Epithelial cell of umbilical artery (primary cell): ENCODE measurements around the gene HID1. TPM values are rescaled to one million over a fixed set of nuclear protein-coding genes. Genes with fewer than 3 reads are reported as not detected.

Source experiments
- total RNA-seq: library from RNA; depleted of rRNA; stranded (reverse); fragments of >200 nt; gene quantifications from 2 replicates; pipeline ENCODE4 v1.2.3, GENCODE V29; 2014

The HID1 gene
- 12.3 and 21.7 TPM in 2 replicates for total RNA-seq

GRCh38 chr17:74972107-74972972 lies at the start of gene HID1:
TSS of gene HID1 (minus strand) at chr17:74972759. CDS start at chr17:74972656, 103 bp downstream.

GRCh38 chr17:75012346-75013091 lies 40.0 kb upstream of the HID1 start, which contains the start of gene MRPL58:
TSS of gene MRPL58 (plus strand) at chr17:75012670. CDS start at chr17:75012687, 17 bp downstream.

DNA sequence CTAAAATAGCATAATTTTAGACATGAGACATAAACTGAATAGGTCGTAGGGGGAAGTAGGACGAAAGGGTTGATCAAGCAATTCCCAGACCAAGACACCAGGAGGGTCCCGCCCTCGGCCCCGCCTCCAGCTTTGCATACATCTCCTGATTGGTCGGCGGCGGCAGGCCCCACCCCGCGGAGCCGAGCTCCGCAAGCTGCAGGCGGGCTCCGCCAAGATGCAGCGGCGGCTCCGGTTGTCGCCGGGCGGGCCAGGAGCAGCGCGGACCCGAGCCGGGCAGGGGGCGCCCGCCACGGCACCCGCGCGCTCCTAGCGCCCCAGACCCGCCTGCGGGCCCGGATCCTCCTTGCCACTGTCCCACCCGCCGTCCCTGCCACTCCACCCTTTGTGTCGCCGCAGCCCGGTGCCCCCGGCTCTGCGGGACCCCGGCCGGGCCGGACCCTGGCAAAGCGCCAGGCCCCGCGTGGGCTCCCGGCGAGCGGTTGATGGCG lies 14.9 kb upstream of the HID1 start, which contains the start of gene CDR2L:
Gene CDR2L, plus strand, starts transcription at position 215 of the 491 bp plus-strand sequence. CDS start 412 bp downstream, outside the sequence.

GRCh38 chr17:74935585-74936469 lies 36.7 kb downstream of the HID1 start, which contains the start of gene OTOP3:
TSS of gene OTOP3 (plus strand) at chr17:74935898. CDS start at chr17:74935922, 24 bp downstream.

GRCh38 chr17:74924250-74924948 lies 48.2 kb downstream of the HID1 start, which contains the start of gene OTOP2:
TSS of gene OTOP2 (plus strand) at chr17:74924273. CDS start at chr17:74924633, 360 bp downstream.

DNA sequence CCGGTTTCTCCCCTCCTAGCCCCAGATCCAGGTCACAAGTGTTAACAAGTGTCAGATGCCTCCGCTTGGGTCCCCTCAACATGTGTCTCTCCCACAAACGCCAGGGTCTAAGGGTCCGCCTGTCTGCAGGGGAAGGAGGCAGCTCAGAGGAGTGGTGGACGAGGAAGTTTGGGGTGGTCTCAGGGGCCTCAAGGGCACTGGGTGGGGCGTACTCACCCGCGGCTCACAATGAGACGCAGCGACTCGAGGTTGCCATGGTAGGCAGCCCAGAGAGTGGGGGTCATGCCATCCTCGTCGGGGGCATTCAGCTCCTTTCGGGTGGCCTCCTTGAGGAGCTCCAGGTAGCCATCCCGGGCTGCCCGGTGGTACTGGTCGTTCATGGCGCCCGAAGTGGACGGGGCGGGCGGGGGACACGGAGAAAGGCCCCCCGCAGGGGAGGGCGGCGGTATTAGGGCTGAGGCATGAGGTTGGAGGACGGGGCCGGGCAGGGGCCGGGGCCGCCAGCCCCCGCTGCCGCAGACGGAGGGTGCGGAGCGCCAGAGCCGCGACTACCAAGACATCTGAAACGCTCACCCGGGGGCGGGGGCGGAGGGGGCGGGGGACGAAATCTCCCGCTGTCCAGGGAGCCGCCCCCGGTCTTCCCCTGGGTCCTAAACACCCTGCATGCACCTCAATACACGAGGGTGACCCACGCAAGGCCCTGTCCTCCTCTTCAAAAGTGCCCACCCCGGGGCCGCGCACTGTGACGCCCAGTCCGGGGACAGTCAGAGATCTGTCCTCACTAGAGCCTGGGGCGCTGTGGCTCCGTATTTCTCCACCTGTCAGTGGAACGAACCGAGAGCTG lies 49.6 kb downstream of the HID1 start, which contains the start of gene USH1G:
Gene USH1G, minus strand, starts transcription at position 562 of the 844 bp plus-strand sequence. Its CDS starts 182 bp downstream, at position 380.

Other genes starting within 250 kb of the HID1 start
- under 0.01 and 0.46 TPM in 2 replicates for gene RAB37, start 235.5 kb downstream of the HID1 start, total RNA-seq
- 12.7 and 14.9 TPM in 2 replicates for gene NHERF1, start 224.1 kb downstream of the HID1 start, total RNA-seq
- 36.1 and 36.5 TPM in 2 replicates for gene NAT9, start 196.4 kb downstream of the HID1 start, total RNA-seq
- gene GRIN2C, start 112.9 kb downstream of the HID1 start, total RNA-seq = under 0.01 TPM in 1 of 2 replicates, not detected in the other
- 56.5 and 64.3 TPM in 2 replicates for gene FDXR, start 99.8 kb downstream of the HID1 start, total RNA-seq
- gene FADS6, start 79.1 kb downstream of the HID1 start, total RNA-seq = not detected in 2 replicates
- not detected in 2 replicates for gene USH1G, start 49.5 kb downstream of the HID1 start, total RNA-seq
- not detected in 2 replicates for gene OTOP2, start 48.5 kb downstream of the HID1 start, total RNA-seq
- not detected in 2 replicates for gene OTOP3, start 36.9 kb downstream of the HID1 start, total RNA-seq
- gene CDR2L, start 14.9 kb upstream of the HID1 start, total RNA-seq = 13.4 and 18.8 TPM in 2 replicates
- gene MRPL58, start 39.9 kb upstream of the HID1 start, total RNA-seq = 45.1 and 46.4 TPM in 2 replicates
- 221 and 285 TPM in 2 replicates for gene ATP5PD, start 74.2 kb upstream of the HID1 start, total RNA-seq
- 10.1 and 13.2 TPM in 2 replicates for gene KCTD2, start 74.5 kb upstream of the HID1 start, total RNA-seq
- gene SLC16A5, start 115.2 kb upstream of the HID1 start, total RNA-seq = 8.8 and 16.9 TPM in 2 replicates
- gene ARMC7, start 137.2 kb upstream of the HID1 start, total RNA-seq = 1.6 and 2.0 TPM in 2 replicates
- 28.1 and 57.2 TPM in 2 replicates for gene NT5C, start 159.0 kb upstream of the HID1 start, total RNA-seq
- 225 and 262 TPM in 2 replicates for gene JPT1, start 181.8 kb upstream of the HID1 start, total RNA-seq
- 137 and 147 TPM in 2 replicates for gene SUMO2, start 210.2 kb upstream of the HID1 start, total RNA-seq
- 42.9 and 45.9 TPM in 2 replicates for gene NUP85, start 232.9 kb upstream of the HID1 start, total RNA-seq